ENCODE data around the gene VAPB.

VAPB gene

GRCh38 chr20:58416057-58416456 lies 27.0 kb downstream of the VAPB start:
- H3K4me3 ChIP-seq (ENCODE audit: low read depth, low read length): no peak overlapping the region
- TF ChIP-seq CTCF (IDR thresholded peaks at IDR 0.05; ENCODE audit: control insufficient read depth, extremely low read depth, insufficient read depth): no peak
- DNase-seq (ENCODE audit: low read depth): no peak

GRCh38 chr20:58416835-58417234 lies 27.8 kb downstream of the VAPB start:
- no peak overlapping the region for H3K4me3 ChIP-seq (ENCODE audit: low read depth, low read length)
- DNase-seq (ENCODE audit: low read depth): no peak
- TF ChIP-seq CTCF (IDR thresholded peaks at IDR 0.05; ENCODE audit: control insufficient read depth, extremely low read depth, insufficient read depth): no peak

DNA sequence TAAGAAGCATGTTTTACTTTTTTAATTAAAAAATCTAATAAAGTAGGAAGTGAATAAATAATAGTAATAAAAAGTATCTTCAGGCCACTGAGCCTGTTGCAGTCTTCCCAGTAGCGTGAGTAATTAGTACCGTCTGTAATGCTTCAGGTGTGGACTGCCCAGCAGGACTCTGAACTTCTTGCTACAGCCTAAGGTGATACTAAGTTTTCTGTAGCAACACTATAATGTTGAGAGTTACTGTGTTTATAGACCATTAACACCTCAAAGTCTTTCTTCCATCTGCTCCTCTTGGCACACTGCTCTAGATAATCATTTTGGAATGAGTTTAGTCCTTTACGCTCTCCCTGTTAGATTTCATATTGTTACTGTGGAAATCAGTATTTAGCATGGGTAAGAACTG lies 28.4 kb downstream of the VAPB start:
- no peak for TF ChIP-seq CTCF (IDR thresholded peaks at IDR 0.05; ENCODE audit: control insufficient read depth, extremely low read depth, insufficient read depth)
- no peak overlapping the region for H3K4me3 ChIP-seq (ENCODE audit: low read depth, low read length)
- DNase-seq (ENCODE audit: low read depth): no peak

- DNase-seq (ENCODE audit: low read depth): no peak
- no peak for TF ChIP-seq CTCF (IDR thresholded peaks at IDR 0.05; ENCODE audit: control insufficient read depth, extremely low read depth, insufficient read depth)
These were observed 30.1 kb downstream of the VAPB start for GRCh38 chr20:58418949-58419748.

DNA sequence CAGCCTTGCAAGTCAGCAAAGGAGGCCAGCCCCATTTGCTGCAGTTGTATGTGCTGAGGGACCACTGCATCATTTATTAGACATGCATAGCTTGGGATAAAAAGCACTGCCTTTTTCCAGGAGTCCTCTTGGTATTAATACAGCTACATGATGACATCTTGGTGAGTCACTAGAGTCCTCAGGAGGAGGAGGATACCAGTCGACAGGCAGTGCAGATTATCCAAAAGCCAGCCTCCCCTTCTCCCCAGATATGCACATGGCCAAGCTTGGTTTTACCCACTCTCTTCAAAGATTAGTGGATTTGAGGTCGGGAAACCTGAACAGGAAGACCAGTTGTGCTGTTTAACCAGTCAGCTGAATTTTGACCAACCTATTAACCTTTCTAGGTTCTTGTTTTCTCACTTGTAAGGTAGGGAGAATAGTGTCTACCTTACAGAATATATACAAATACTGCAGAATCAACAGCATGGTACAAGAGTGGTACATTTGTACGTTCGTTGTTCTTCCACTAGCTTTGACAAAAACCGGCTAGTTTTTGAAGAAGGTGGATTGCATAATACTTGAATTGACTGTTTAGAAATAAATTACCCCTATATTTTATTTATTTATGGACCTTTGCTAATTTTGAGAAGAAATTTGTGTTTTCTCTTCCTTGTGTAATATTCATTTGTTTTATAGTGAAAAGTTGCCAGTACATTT lies 31.9 kb downstream of the VAPB start:
- no peak for DNase-seq (ENCODE audit: low read depth)
- H3K4me3 ChIP-seq (ENCODE audit: low read depth, low read length): no peak overlapping the region
- no peak for TF ChIP-seq CTCF (IDR thresholded peaks at IDR 0.05; ENCODE audit: control insufficient read depth, extremely low read depth, insufficient read depth)

More at GRCh38 chr20:58418949-58419748, 30.1 kb downstream of the VAPB start:
- no peak overlapping the region for H3K4me3 ChIP-seq (ENCODE audit: low read depth, low read length)

DNA sequence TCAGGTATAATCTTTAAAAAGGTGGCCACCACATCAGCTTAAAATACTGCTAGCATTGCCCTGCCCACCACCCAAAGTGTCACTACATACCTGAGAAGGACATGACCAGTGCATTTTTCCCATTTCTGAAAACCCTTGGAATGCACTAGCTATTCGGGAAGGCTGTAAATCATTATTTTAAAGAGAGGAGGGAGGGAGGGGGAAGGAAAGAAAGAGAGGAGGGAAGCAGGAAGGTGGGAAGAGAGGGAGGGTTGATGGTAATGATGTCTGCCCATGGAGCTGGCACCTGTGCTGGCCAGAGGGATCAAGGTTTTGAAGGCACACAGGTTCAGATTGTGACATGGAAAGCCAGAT lies 32.4 kb downstream of the VAPB start:
- no peak overlapping the region for H3K4me3 ChIP-seq (ENCODE audit: low read depth, low read length)
- DNase-seq (ENCODE audit: low read depth): no peak
- TF ChIP-seq CTCF (IDR thresholded peaks at IDR 0.05; ENCODE audit: control insufficient read depth, extremely low read depth, insufficient read depth): no peak

Data from LNCaP clone FGC (cell line).